Adipocyte (in vitro differentiated cells): ENCODE measurements around the gene ZFYVE27.

ENCODE experiments used
- DNase-seq: peaks from one replicate; pipeline ENCODE4 v3.0.0-alpha.2; 2015; ENCODE audit warnings: low read depth
- H3K27me3 ChIP-seq: replicated peaks from 2 replicates; pipeline ENCODE4 v1.7.0; 2013; ENCODE audit warnings: mild to moderate bottlenecking, low read length, moderate library complexity; ENCODE audit not compliant: control insufficient read depth, insufficient read depth
- H3K36me3 ChIP-seq: 2 replicates; pipeline ENCODE4 v1.7.0; 2013; ENCODE audit warnings: low read length, mild to moderate bottlenecking, moderate library complexity; ENCODE audit not compliant: control insufficient read depth, insufficient read depth, severe bottlenecking
- H3K4me1 ChIP-seq: 2 replicates; pipeline ENCODE4 v1.7.0; 2013; ENCODE audit warnings: mild to moderate bottlenecking, low read length, moderate library complexity; ENCODE audit not compliant: control insufficient read depth, insufficient read depth
- H3K4me3 ChIP-seq: 2 replicates; pipeline ENCODE4 v1.7.0; 2013; ENCODE audit warnings: mild to moderate bottlenecking, low read length, moderate library complexity
- H3K9ac ChIP-seq: 2 replicates; pipeline ENCODE4 v1.7.0; 2013; ENCODE audit warnings: mild to moderate bottlenecking, low read length, moderate library complexity
- H3K9me3 ChIP-seq: 2 replicates; pipeline ENCODE4 v1.7.0; 2013; ENCODE audit warnings: mild to moderate bottlenecking, low read length, moderate library complexity; ENCODE audit not compliant: control insufficient read depth

Gene ZFYVE27

DNA sequence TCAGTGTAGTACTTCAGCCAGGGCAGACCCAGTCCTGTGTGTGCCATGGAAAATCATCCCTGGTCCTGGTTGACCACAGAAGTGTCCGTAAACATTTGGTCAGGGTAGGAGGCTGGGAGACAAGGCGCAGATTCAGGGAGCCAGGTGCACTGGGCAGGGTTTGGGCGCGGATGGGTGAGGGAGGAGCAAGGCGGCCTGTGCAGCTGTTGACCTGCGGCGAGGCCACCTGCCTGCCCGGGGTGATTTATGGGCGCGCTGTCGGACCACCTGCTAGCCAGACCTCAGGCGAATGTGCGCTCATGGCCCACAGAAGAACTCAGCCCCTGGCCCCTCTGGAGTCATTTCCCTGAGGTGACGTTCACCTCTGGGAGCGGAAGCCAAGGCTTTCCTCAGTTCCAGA is 28.3 kb downstream of the ZFYVE27 start:
- Histone ChIP-seq H3K4me3 (no peak overlapping the region), H3K4me1 (peaks cover 15% of the 10 kb centered on the region), H3K36me3 (peaks cover 7% of the 10 kb centered on the region), H3K9ac (no peak overlapping the region), H3K9me3 (no peaks in the 10 kb centered on the region), H3K27me3 (peaks cover 4% of the 10 kb centered on the region)
- DNase-seq, result no peak

DNA sequence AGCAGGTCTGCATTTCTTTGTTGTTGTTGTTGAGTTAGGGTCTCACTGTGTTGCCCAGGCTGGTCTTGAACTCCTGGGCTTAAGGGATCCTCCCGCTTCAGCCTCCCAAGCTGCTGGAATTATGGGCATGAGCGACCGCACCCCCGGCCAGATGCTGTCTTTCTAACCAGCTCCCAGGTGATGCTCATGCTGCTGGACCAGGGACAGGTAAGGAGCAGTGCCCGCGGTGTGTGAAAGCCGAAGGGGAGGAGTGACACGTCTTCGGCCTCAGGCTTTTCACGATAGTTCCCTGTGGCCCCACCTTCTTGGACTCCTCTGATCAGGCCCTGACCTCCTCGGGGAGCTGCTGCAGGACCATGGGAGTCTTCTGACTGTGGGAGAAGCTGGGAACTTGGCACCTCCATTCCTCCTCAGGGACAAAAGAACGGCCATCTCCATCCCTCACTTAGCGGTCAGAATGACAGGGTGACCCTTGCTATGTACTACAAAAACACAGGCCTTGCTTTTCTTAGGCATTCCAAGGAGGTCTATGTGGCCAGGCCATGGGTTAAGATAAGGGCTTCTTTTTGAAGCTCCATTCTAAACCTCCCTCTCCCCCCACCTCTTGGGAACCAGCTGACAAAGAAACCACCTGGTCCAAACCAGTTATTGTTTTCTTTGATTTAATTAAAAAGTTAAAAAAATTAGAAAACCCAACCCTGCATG is 29.3 kb downstream of the ZFYVE27 start:
- Histone ChIP-seq H3K4me3 (no peak overlapping the region), H3K4me1 (peaks cover 17% of the 10 kb centered on the region), H3K36me3 (peaks cover 2% of the 10 kb centered on the region), H3K9me3 (no peaks in the 10 kb centered on the region), H3K9ac (no peak overlapping the region), H3K27me3 (peaks cover 12% of the 10 kb centered on the region)
- DNase-seq, result no peak

DNA sequence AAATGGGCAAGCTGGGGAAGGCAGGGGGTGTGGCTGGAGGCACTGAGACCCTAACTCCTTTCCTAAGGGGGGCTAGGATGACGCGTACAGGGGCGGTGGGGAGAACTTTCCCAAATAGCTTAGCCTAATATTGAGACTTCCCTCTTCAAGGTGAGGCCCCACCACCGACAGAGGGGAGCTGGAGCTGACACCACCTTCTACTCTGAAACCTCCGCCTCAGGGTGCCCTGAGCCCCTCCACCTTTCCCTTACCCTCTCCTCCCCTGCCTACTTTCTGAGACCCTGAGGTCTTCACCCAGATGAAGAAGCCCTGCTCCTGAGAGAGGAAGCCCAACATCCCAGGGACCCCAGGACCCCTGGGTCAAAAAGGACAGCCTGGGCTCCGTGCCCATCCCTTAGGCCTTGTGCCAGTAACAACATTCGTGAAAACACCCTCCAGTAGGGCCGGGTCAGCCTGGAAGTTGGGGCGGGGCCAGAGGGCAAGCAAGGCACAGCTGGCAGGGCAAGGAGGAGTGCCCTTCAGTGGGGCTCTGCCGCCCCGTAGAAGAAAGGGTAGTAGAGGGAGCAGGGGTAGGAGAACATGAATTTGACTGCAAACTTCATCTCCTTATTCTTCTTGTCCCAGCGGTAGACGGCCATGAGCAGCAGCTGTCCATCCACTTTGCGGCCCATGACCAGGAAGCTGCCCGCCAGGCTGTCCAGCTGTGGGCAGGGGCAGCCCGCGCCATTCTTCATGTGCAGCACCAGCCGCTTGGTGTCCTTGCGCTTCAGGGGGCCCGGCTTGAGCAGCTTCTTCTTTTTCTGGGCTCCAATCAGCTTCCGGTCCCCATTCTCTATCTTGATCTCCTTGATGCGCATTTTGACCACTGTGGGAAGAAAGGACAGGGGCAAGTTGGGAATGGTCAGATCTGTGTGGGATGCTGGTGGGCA is 30.3 kb downstream of the ZFYVE27 start:
- Histone ChIP-seq H3K4me1 (peaks cover 17% of the 10 kb centered on the region), H3K36me3 (peaks cover 2% of the 10 kb centered on the region), H3K9me3 (no peaks in the 10 kb centered on the region), H3K27me3 (peaks cover 19% of the 10 kb centered on the region), H3K4me3 (no peak overlapping the region), H3K9ac (no peak overlapping the region)
- no peak for DNase-seq

DNA sequence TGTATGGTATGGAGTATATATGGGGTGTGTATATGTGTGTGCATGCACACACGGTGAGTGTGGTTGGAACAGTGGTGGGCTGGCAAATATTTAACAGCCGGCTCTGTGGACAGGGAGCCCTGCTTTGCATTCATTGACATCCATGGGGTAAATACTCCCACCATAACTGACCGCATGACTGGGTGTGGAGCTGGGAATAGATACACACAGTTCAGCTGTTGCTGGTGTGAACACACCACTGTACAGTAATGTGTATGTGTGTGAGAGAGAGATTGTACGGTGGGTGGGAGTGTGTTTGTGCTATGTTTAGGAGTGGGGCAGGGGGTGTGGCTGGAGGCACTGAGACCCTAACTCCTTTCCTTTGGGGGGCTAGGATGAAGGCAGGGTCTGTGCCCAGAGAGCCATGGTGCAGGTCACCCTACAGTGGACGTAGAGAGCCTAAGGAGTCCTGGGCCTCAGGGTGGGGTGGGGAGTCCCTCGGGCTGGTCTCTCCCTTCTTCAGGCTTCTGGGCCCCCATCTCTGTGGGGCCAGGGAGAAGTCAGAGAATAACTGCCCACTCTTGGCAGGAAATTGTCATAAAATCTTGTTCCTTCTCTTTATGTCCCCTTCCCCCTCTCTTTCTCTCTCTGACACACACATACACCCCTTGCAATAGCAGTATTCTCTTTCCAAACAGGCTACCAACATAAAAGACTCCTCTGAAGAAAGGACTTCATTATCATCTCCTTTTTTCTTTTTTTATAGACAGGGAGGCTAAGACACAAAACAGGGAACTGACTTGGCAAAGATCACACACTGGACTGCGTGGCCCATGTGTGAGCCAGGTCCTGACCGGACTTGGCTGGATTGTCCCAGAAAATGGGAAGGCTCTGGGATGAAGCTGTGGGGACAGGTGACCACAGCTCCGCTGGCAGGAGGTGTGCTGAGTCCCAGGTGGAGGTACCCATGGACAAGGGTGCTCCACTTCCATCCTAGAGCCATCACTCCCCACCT is 31.7 kb downstream of the ZFYVE27 start:
- Histone ChIP-seq H3K9ac (no peak overlapping the region), H3K4me3 (no peak overlapping the region), H3K27me3 (peaks cover 32% of the 10 kb centered on the region), H3K36me3 (peaks cover 2% of the 10 kb centered on the region), H3K4me1 (peaks cover 3% of the 10 kb centered on the region), H3K9me3 (no peaks in the 10 kb centered on the region)
- no peak for DNase-seq

DNA sequence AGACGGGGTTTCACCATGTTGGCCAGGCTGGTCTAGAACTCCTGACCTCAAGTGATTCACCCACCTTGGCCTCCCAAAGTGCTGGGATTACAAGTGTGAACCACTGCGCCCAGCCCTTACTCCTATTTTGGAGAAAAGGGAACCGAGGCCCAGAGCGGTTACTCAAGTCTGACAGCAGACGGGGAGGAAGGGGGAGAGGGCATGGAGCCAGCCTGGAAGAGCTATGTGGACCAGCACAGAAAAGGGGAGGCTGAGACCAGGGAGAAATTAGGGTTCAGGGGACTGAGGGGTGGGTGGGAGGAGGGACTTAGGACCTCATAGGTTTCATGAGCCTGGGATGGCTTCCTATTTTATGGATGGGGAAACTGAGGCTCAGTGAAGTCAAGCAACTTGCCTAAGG is 33.3 kb downstream of the ZFYVE27 start:
- Histone ChIP-seq H3K36me3 (peaks cover 2% of the 10 kb centered on the region), H3K4me1 (peaks cover 2% of the 10 kb centered on the region), H3K9me3 (no peaks in the 10 kb centered on the region), H3K27me3 (peaks cover 36% of the 10 kb centered on the region), H3K4me3 (no peak overlapping the region), H3K9ac (no peak overlapping the region)
- no peak for DNase-seq

DNA sequence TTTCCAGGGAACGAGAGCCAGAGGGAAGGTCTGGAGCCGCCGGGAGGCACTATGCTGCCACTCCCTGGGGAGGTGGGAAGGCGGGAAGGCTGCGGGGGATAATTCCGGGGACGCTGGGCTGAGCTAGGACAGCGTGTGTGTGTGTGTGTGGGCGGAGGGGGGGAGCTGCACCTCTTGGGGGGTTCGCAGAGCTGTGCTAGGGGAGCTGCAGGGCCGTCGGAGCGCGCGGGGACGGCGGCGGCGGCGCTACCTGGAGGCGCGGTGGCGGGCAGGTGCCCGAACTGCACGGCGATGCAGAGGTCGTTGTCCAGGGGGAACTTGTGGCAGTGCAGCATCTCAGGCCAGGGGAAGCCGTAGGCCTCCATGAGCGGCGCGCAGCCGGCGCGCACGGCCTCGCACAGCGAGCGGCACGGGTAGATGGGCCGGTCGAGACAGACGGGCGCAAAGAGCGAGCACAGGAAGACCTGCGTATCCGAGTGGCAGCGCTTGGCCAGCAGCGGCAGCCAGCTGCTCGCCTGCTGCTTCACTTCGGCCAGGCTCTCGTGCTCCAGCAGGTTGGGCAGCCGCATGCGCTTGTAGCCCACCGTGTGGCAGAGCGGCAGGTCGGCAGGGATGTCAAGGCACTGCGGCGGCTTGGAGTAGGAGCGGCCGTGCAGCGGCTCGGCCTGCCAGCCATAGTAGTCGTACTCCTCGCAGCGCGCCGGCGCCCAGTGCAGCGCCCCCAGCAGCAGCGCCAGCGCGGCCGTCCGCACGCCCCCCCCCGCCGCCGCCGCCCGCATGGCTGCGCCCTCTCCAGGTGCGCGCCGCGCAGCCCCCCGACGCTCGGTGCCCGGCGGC is 34.3 kb downstream of the ZFYVE27 start:
- Histone ChIP-seq H3K9me3 (no peaks in the 10 kb centered on the region), H3K4me1 (peaks cover 2% of the 10 kb centered on the region), H3K27me3 (peaks cover 36% of the 10 kb centered on the region), H3K4me3 (peak overlapping the region; percentile 67), H3K9ac (no peak overlapping the region), H3K36me3 (peaks cover 2% of the 10 kb centered on the region)
- peak; percentile 49 for DNase-seq

DNA sequence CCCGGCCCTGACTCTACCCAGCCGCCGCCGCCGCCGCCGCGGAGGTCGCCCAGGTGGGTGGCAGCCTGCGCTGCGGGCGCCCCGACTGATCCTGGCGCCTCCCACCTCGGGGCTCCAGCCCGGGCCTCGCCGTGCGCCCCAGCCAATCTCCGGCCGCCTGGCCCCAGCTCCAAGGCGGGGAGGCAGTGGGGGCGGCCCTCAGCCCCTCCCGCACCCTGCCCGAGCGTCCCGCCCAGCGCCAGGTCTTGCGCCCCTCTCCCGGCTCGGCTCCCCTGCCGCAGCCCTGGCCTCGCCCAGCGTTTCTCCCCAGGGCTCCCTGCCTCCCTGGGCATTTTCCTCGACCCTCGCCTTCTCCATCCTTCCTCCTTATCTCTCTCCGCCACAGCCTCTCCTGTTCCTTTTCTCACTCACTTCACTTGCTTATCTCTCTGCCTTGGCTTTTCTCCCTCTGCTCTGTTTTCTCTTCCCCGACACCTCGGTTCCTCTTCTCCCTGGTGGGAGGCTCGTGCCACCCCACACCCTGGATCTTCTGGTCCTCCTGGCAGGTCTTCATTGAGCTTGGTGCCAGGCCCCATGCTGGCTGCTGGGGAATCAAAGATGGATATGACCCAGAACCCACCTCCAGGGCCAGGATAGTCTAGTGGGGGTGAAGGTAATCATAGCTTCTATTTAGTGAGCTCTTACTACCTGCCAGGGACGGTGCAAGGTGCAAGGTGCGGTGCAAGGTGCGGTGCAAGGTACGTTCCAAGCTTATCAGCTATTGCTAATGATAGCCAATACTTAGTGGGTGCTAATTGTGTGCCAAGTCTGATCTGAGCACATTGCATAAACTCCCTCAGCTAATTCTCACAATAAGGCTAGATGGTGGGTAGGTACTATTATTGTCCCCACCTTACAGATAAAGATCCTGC is 35.2 kb downstream of the ZFYVE27 start, which contains the start of gene SFRP5:
TSS of gene SFRP5 (minus strand) at position 87 of the 911 bp plus-strand sequence. CDS start 166 bp downstream, outside the sequence.
- H3K4me1 ChIP-seq, result peaks cover 2% of the 10 kb centered on the region
- H3K36me3 ChIP-seq, result no peaks in the 10 kb centered on the region
- DNase-seq, result no peak
- no peak within 1 kb of the TSS for H3K9ac ChIP-seq
- H3K9me3 ChIP-seq, result no peaks in the 10 kb centered on the region
- peaks cover 36% of the 10 kb centered on the region for H3K27me3 ChIP-seq
- peak within 1 kb of the TSS; percentile 67 for H3K4me3 ChIP-seq

DNA sequence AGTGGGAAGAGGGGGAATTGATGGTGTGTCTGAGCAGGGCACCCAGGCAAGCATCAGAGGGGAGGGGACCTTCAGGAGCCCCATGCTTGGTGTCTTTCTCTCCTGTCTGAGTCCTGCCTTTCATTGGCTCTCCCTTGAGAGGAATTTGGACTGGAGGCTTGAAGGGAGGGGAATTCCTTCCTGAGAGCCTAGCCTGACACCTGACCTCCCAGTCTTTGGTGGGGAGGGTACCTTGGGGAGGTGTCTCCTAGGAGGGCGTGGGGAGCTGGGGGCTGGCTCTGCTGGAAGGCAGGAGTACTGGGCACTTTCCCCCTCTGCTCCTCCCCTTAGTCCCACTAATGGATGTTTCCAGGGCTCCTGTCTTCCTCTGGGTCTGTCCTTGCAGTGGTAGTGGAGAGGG is 36.2 kb downstream of the ZFYVE27 start:
- no peak for DNase-seq
- Histone ChIP-seq H3K9me3 (no peaks in the 10 kb centered on the region), H3K4me1 (peaks cover 2% of the 10 kb centered on the region), H3K36me3 (no peaks in the 10 kb centered on the region), H3K4me3 (no peak overlapping the region), H3K27me3 (peaks cover 36% of the 10 kb centered on the region), H3K9ac (no peak overlapping the region)

DNA sequence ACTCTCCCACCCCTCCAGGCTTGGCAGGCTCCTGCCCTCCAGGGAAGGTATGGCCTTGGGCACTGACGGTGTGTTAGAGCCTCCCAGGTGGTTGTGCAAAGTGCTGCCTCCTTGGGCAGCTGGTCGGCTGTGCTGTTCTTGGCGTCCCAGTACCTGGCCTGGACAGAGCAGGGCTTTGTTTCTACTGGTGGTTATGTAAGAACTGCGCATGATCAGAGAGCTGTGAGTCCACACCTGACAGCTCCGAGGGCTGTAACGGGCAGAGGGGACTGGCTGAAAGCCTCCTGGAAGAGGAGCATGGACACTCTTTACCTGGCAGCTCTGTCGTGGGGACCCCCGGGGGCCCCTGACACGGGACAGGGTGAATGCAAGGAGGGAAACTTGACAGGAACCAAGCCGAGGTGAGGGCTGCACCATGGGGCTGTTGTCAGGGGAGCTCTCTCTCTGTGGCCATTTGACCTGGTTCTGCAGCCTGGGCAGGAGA is 37.9 kb downstream of the ZFYVE27 start:
- Histone ChIP-seq H3K4me1 (peaks cover 2% of the 10 kb centered on the region), H3K4me3 (no peak overlapping the region), H3K27me3 (peaks cover 37% of the 10 kb centered on the region), H3K9ac (no peak overlapping the region), H3K9me3 (no peaks in the 10 kb centered on the region), H3K36me3 (no peaks in the 10 kb centered on the region)
- DNase-seq, result no peak
